ENCODE measurements around the gene CLEC1A. TPM values are rescaled to one million over a fixed set of nuclear protein-coding genes. Genes with fewer than 3 reads are reported as not detected.
A peak's percentile ranks its signal among the peaks of the same experiment; 100 is the strongest.

The CLEC1A gene
- total and polyA plus RNA-seq, 2 donors (not counting 1 experiment from before 2014, with no cell fraction given), result 0.08 TPM; not detected in 1

DNA sequence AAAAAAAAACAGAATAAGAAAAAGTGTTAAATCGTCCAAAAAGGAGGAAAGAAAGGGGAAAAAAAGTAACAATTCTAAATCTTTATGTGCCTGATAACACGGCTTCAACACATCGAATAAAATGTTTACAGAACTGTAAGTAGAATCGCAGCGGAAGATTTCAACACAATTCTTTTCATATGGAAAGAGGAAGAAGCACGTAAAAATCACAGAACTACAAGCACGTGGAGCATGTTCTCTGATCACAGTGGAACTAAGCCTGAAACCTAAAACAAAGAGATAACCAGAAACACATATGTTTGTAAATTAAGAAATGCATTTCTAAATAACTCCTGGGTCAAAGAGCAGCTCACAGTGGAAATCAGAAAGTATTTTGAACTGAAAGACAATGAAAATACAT is 22.5 kb upstream of the CLEC1A start:
- Histone ChIP-seq H3K4me3 (replicated peaks in 1 of 4; ENCODE audit: control extremely low read depth in 1 of 4, insufficient read depth in 1 of 4, low read depth in 3 of 4, low read length in 4 of 4) (no peak overlapping the region), H3K27ac (ENCODE audit: insufficient read depth, low read length) (no peak overlapping the region), H3K4me1 (ENCODE audit: control insufficient read depth, extremely low read depth, insufficient read depth, low read length) (no peaks in the 10 kb centered on the region), H3K36me3 (ENCODE audit: control insufficient read depth, insufficient read depth, low read length) (no peaks in the 10 kb centered on the region), H3K79me2 (ENCODE audit: control insufficient read depth, insufficient read depth, low read length) (no peaks in the 10 kb centered on the region), H3K9me3 (ENCODE audit: control insufficient read depth, insufficient read depth, low read depth, low read length) (no peaks in the 10 kb centered on the region), H3K27me3 (ENCODE audit: control insufficient read depth, insufficient read depth, low read length) (no peaks in the 10 kb centered on the region), H4K20me1 (ENCODE audit: control insufficient read depth, extremely low read depth, insufficient read depth, low read length) (no peaks in the 10 kb centered on the region), H2AFZ (ENCODE audit: low read length) (no peak overlapping the region), H3K4me2 (ENCODE audit: extremely low read depth, insufficient read depth, low read length) (no peak overlapping the region), H3K9ac (ENCODE audit: insufficient read depth, low read length) (no peak overlapping the region)
- TF ChIP-seq EZH2 (IDR thresholded peaks at IDR 0.05; ENCODE audit: low read length, missing control alignments), result no peak
- DNase-seq (ENCODE audit: low read depth in 2 of 2), result no peak

DNA sequence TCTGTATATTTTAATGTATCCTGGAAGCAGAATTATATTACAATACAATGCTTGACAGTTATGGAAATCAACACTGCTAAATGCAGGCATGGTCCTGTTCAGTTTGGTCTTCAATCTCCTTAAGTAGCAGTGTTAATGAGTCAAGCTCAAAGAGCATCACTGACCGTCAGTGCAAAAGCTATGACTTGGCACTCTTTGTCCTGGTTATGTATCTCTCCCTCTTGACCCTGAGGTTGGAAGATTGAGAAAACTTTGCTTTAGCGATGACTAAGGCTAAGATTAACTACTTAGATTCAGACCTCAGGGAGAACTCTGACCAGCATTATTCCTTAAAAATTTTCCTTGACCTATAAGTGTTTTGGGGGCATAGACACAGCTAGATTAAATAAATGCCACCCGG is 20.3 kb upstream of the CLEC1A start:
- Histone ChIP-seq H3K4me1 (ENCODE audit: control insufficient read depth, extremely low read depth, insufficient read depth, low read length) (no peaks in the 10 kb centered on the region), H3K27ac (ENCODE audit: insufficient read depth, low read length) (no peak overlapping the region), H3K9ac (ENCODE audit: insufficient read depth, low read length) (no peak overlapping the region), H2AFZ (ENCODE audit: low read length) (no peak overlapping the region), H3K36me3 (ENCODE audit: control insufficient read depth, insufficient read depth, low read length) (no peaks in the 10 kb centered on the region), H3K4me2 (ENCODE audit: extremely low read depth, insufficient read depth, low read length) (no peak overlapping the region), H3K79me2 (ENCODE audit: control insufficient read depth, insufficient read depth, low read length) (no peaks in the 10 kb centered on the region), H3K4me3 (replicated peaks in 1 of 4; ENCODE audit: control extremely low read depth in 1 of 4, insufficient read depth in 1 of 4, low read depth in 3 of 4, low read length in 4 of 4) (no peak overlapping the region), H3K27me3 (ENCODE audit: control insufficient read depth, insufficient read depth, low read length) (no peaks in the 10 kb centered on the region), H3K9me3 (ENCODE audit: control insufficient read depth, insufficient read depth, low read depth, low read length) (no peaks in the 10 kb centered on the region), H4K20me1 (ENCODE audit: control insufficient read depth, extremely low read depth, insufficient read depth, low read length) (no peaks in the 10 kb centered on the region)
- TF ChIP-seq, protein P1, sequence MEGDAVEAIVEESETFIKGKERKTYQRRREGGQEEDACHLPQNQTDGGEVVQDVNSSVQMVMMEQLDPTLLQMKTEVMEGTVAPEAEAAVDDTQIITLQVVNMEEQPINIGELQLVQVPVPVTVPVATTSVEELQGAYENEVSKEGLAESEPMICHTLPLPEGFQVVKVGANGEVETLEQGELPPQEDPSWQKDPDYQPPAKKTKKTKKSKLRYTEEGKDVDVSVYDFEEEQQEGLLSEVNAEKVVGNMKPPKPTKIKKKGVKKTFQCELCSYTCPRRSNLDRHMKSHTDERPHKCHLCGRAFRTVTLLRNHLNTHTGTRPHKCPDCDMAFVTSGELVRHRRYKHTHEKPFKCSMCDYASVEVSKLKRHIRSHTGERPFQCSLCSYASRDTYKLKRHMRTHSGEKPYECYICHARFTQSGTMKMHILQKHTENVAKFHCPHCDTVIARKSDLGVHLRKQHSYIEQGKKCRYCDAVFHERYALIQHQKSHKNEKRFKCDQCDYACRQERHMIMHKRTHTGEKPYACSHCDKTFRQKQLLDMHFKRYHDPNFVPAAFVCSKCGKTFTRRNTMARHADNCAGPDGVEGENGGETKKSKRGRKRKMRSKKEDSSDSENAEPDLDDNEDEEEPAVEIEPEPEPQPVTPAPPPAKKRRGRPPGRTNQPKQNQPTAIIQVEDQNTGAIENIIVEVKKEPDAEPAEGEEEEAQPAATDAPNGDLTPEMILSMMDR (conservative IDR thresholded peaks at IDR 0.05 in 1 of 2, IDR thresholded peaks at IDR 0.05 in 1 of 2; ENCODE audit: low read depth in 1 of 2, low read length in 2 of 2), result no peak
- no peak for TF ChIP-seq EZH2 (IDR thresholded peaks at IDR 0.05; ENCODE audit: low read length, missing control alignments)
- DNase-seq (ENCODE audit: low read depth in 2 of 2), result peak in 1 of 2 donors; percentile 54

DNA sequence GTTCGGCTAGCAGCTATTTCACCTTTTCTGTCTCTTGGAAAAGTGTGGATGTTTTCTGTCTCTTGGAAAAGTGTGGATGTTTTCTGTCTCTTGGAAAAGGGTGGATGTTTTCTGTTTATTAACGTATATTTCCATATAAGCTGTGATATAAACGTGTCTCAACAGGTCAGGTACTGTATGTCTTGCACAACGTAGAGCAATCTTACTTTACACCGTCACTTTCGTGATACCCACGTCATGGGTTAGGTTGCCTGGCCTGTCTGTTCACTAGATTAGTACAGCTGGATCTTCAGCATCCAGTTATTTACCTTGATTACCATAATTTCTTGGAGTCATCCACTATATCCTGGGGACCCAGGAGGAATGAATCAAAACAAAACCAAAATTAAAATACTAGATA is 17.1 kb upstream of the CLEC1A start:
- H3K4me1 ChIP-seq (ENCODE audit: control insufficient read depth, extremely low read depth, insufficient read depth, low read length), result no peaks in the 10 kb centered on the region
- H3K36me3 ChIP-seq (ENCODE audit: control insufficient read depth, insufficient read depth, low read length), result no peaks in the 10 kb centered on the region
- no peaks in the 10 kb centered on the region for H4K20me1 ChIP-seq (ENCODE audit: control insufficient read depth, extremely low read depth, insufficient read depth, low read length)
- no peaks in the 10 kb centered on the region for H3K27me3 ChIP-seq (ENCODE audit: control insufficient read depth, insufficient read depth, low read length)
- no peak overlapping the region for H3K4me3 ChIP-seq (replicated peaks in 1 of 4; ENCODE audit: control extremely low read depth in 1 of 4, insufficient read depth in 1 of 4, low read depth in 3 of 4, low read length in 4 of 4)
- H3K9ac ChIP-seq (ENCODE audit: insufficient read depth, low read length), result no peak overlapping the region
- no peak for DNase-seq (ENCODE audit: low read depth in 2 of 2)
- H3K9me3 ChIP-seq (ENCODE audit: control insufficient read depth, insufficient read depth, low read depth, low read length), result no peaks in the 10 kb centered on the region
- H3K79me2 ChIP-seq (ENCODE audit: control insufficient read depth, insufficient read depth, low read length), result no peaks in the 10 kb centered on the region
- H3K4me2 ChIP-seq (ENCODE audit: extremely low read depth, insufficient read depth, low read length), result no peak overlapping the region
- TF ChIP-seq EZH2 (IDR thresholded peaks at IDR 0.05; ENCODE audit: low read length, missing control alignments), result no peak
- TF ChIP-seq, protein P1 (conservative IDR thresholded peaks at IDR 0.05 in 1 of 2, IDR thresholded peaks at IDR 0.05 in 1 of 2; ENCODE audit: low read depth in 1 of 2, low read length in 2 of 2), result no peak
- no peak overlapping the region for H2AFZ ChIP-seq (ENCODE audit: low read length)
- H3K27ac ChIP-seq (ENCODE audit: insufficient read depth, low read length), result no peak overlapping the region
